GM12878 (cell line): ENCODE measurements around the gene PTCH2. TPM values are rescaled to one million over a fixed set of nuclear protein-coding genes. Genes with fewer than 3 reads are reported as not detected.
"Not testable (repeated sequence)": the region's sequence is repeated elsewhere in the genome, so short reads cannot be mapped to it uniquely, and the experiment has no call there.

Experiments
- ATAC-seq: fragments of 200-7000 bp; cut with Tn5 transposase; 3 replicates; pipeline ENCODE4 v1.9.1; 2020; ENCODE audit warnings: mild to moderate bottlenecking, moderate library complexity
- BruUV-seq: library from RNA; stranded (reverse); fragments of 400-500 nt; replicated peaks from 2 replicates; lab custom pipeline; 2021; lab: Mats Ljungman, UMichigan
- CTCF ChIA-PET: fragments of 300-600 bp; sonication (Branson Sonifier 250); formaldehyde crosslinking; extraction: SDS; loops from one replicate; lab custom pipeline; 2021; ENCODE audit warnings: inconsistent platforms; lab: Yijun Ruan, JAX
- POLR2A ChIA-PET: fragments of 350-600 bp; formaldehyde crosslinking; extraction: SDS; loops from one replicate; lab custom pipeline; 2021; ENCODE audit warnings: inconsistent platforms; lab: Charles Lee
- RAD21 ChIA-PET: fragments of 300-600 bp; sonication (Branson Sonifier 250); formaldehyde crosslinking; loops from one replicate; lab custom pipeline; 2023; ENCODE audit warnings: antibody characterized with exemption; ENCODE audit not compliant: unreplicated experiment; lab: Charles Lee
- SMC1A ChIA-PET: fragments of 300-600 bp; sonication (Branson Sonifier 250); formaldehyde crosslinking; loops from one replicate; lab custom pipeline; 2023; ENCODE audit not compliant: unreplicated experiment, uncharacterized antibody; lab: Charles Lee
- DNase-seq: peaks from one replicate; pipeline ENCODE4 v3.0.0-alpha.2; 2011; ENCODE audit warnings: low read depth, low spot score
- FAIRE-seq: peaks from 3 replicates; lab custom pipeline; 2011; peaks lifted over from hg19 to GRCh38; lab: Jason Lieb, UNC
- H2AFZ ChIP-seq: 2 replicates; pipeline ENCODE4 v1.6.0; 2011; ENCODE audit warnings: low read depth, low read length, control low read depth; ENCODE audit not compliant: control insufficient read depth
- H3K27ac ChIP-seq: 2 replicates; pipeline ENCODE4 v1.5.1; 2011; ENCODE audit warnings: control low read depth; ENCODE audit not compliant: control insufficient read depth, insufficient read depth
- H3K27me3 ChIP-seq, 2 experiments: replicated peaks in 1 of 2; 2 replicates each; pipeline versions ENCODE4 v1.6.0 to v1.6.1; 2011; ENCODE audit warnings: low read length in 1 of 2; ENCODE audit not compliant: control insufficient read depth in 2 of 2, insufficient read depth in 2 of 2
- H3K36me3 ChIP-seq, 2 experiments: 2 replicates each; pipeline ENCODE4 v1.5.1; 2011; ENCODE audit warnings: low read length in 1 of 2; ENCODE audit not compliant: control insufficient read depth in 2 of 2, insufficient read depth in 2 of 2
- H3K4me1 ChIP-seq: 2 replicates; pipeline ENCODE4 v1.6.1; 2011; ENCODE audit warnings: mild to moderate bottlenecking, low read length, moderate library complexity, mixed read lengths; ENCODE audit not compliant: control insufficient read depth, insufficient read depth
- H3K4me2 ChIP-seq: 2 replicates; pipeline ENCODE4 v1.6.0; 2011; ENCODE audit warnings: control low read depth; ENCODE audit not compliant: control insufficient read depth, insufficient read depth
- H3K4me3 ChIP-seq: fragments of 200-600 bp; sonication (generic); 2 replicates; pipeline ENCODE4 v1.5.1; 2016
- H3K79me2 ChIP-seq: 2 replicates; pipeline ENCODE4 v1.6.0; 2011; ENCODE audit warnings: low read length; ENCODE audit not compliant: control insufficient read depth, insufficient read depth
- H3K9ac ChIP-seq: 2 replicates; pipeline ENCODE4 v1.8.0; 2011; ENCODE audit warnings: low read length, control low read depth, mixed read lengths; ENCODE audit not compliant: control insufficient read depth, insufficient read depth
- H3K9me3 ChIP-seq: replicated peaks from 3 replicates; pipeline ENCODE4 v1.5.1; 2011; ENCODE audit warnings: mild to moderate bottlenecking, low read length; ENCODE audit not compliant: control insufficient read depth, insufficient read depth
- H4K20me1 ChIP-seq: 2 replicates; pipeline ENCODE4 v1.6.0; 2011; ENCODE audit not compliant: control insufficient read depth, insufficient read depth
- BCL3 ChIP-seq: IDR thresholded peaks from 2 replicates; pipeline ENCODE4 v1.6.1; 2011; ENCODE audit warnings: borderline replicate concordance, low read depth, mild to moderate bottlenecking, moderate library complexity, low read length; ENCODE audit not compliant: insufficient read depth, poor library complexity, severe bottlenecking
- CEBPZ ChIP-seq: fragments of 150-350 bp; IDR thresholded peaks from 2 replicates; pipeline ENCODE4 v1.6.1; 2016; ENCODE audit warnings: low read depth, low read length
- EED ChIP-seq: sonication (generic); IDR thresholded peaks from 2 replicates; pipeline ENCODE4 v1.6.1; 2016; ENCODE audit warnings: antibody characterized with exemption, low read depth
- JUNB ChIP-seq: IDR thresholded peaks from 2 replicates; pipeline ENCODE4 v1.6.1; 2016; ENCODE audit warnings: antibody characterized with exemption, mild to moderate bottlenecking
- SMAD5 ChIP-seq: IDR thresholded peaks from 2 replicates; pipeline ENCODE4 v1.6.1; 2016; ENCODE audit warnings: antibody characterized with exemption, low read depth
- STAT1 ChIP-seq: fragments of 450-650 bp; conservative IDR thresholded peaks from 2 replicates; pipeline ENCODE4 v1.6.1; 2014; ENCODE audit warnings: antibody characterized with exemption, mild to moderate bottlenecking
- ZSCAN29 ChIP-seq: fragments of 450-650 bp; IDR thresholded peaks from 2 replicates; pipeline ENCODE4 v1.6.1; 2017; ENCODE audit warnings: mild to moderate bottlenecking, moderate library complexity
- WGBS: methylation state at CpG from one replicate; pipeline ENCODE4 v1.1.6; 2016; ENCODE audit warnings: low lambda C conversion rate; ENCODE audit not compliant: insufficient replicate concordance, insufficient coverage; ENCODE audit errors: missing lambda C conversion rate; 5-methylcytosine and 5-hydroxymethylcytosine counted together
- in situ Hi-C: fragments of 300-500 bp; cut with MboI; formaldehyde crosslinking; loops from 9 replicates; pipeline ENCODE4 v1.14.3; 2018; ENCODE audit warnings: mixed read lengths
- intact Hi-C: fragments of 100-400 bp; cut with micrococcal nuclease; formaldehyde crosslinking; loops from one replicate; pipeline ENCODE4 v1.14.2; 2022; ENCODE audit not compliant: unreplicated experiment
- polyA plus RNA-seq, 11 experiments: library from polyadenylated mRNA; depleted of rRNA in 4 of 11; unstranded in 6 of 11; stranded (reverse) in 5 of 11; fragments of >200 nt; fragmentation: Nextera tagmentation in 4 of 11; fragmentation: Illumina TruSeq in 1 of 11; extraction: Ambion mirVana in 4 of 11; extraction: Trizol in 1 of 11; gene quantifications; 1 replicate in 1 of 11; 2 replicates in 10 of 11; pipeline versions ENCODE4 v1.2.1 to v1.2.3, GENCODE V29; 2011 to 2016; ENCODE audit warnings: inconsistent platforms in 2 of 11, missing spikeins in 2 of 11, low read depth in 1 of 11
- total RNA-seq, 4 experiments: library from RNA; depleted of rRNA in 3 of 4; stranded (reverse); fragments of >200 nt in 3 of 4; fragmentation: Illumina TruSeq in 1 of 4; extraction: Trizol in 1 of 4; gene quantifications; 2 replicates each; pipeline versions ENCODE4 v1.2.1 to v1.2.3, GENCODE V29; 2013 to 2021

PTCH2 gene
- total and polyA plus RNA-seq, 10 of the 15 experiments (the other 5 are each of a cell fraction or from before 2014, with no cell fraction given): 0.03 to 8.4 (median 0.10) TPM

GRCh38 chr1:44815926-44816325, 27.1 kb downstream of the PTCH2 start:
- in situ Hi-C loops, ATAC-seq, FAIRE-seq, DNase-seq, H3K27me3 ChIP-seq, H3K9ac ChIP-seq, H4K20me1 ChIP-seq, RAD21 ChIA-PET, H3K36me3 ChIP-seq, H3K9me3 ChIP-seq, H3K4me3 ChIP-seq, H3K4me1 ChIP-seq, H3K27ac ChIP-seq, H3K4me2 ChIP-seq, H2AFZ ChIP-seq, BruUV-seq, H3K79me2 ChIP-seq: not testable (repeated sequence)
- intact Hi-C loops: loop anchor here (5.0 kb wide), 1 partner anchor 39 kb away; the partner anchor contains the start of gene RPS8
- SMC1A ChIA-PET: interaction anchor here (1.0 to 1.3 kb wide), 3 partner anchors 9 to 22 kb away, joined by 3 to 5 read pairs (median 4); partner anchors contain the start of gene PLK3
- 93% methylated on average over 9 of the region's 9 CpGs for WGBS
- CTCF ChIA-PET: interaction anchor here (3.5 kb wide), 1 partner anchor 16 kb away, joined by 24 read pairs; the partner anchor contains the start of gene PLK3
- POLR2A ChIA-PET: interaction anchor here (1.1 kb wide), 1 partner anchor 96 kb away, joined by 4 read pairs; no protein-coding TSS in a partner anchor

GRCh38 chr1:44812822-44813543, 30.1 kb downstream of the PTCH2 start:
- RAD21 ChIA-PET: interaction anchor here (1.2 to 2.3 kb wide), 3 partner anchors 13 to 491 kb away, joined by 4 to 18 read pairs (median 4); partner anchors contain the start of gene PLK3
- Histone ChIP-seq H3K27me3 (no peaks in the 10 kb centered on the region), H2AFZ (peak overlapping the region; percentile 78), H3K4me1 (peaks cover 32% of the 10 kb centered on the region), H3K27ac (peak overlapping the region; percentile 71; the same call in 1 of the 2 replicates), H3K4me2 (peak overlapping the region; percentile 77), H3K79me2 (no peaks in the 10 kb centered on the region), H3K9me3 (no peaks in the 10 kb centered on the region), H3K9ac (no peak overlapping the region), H3K4me3 (no peak overlapping the region), H4K20me1 (no peaks in the 10 kb centered on the region), H3K36me3 (no peaks in the 10 kb centered on the region; a peak in 1 of 4 replicates)
- intact Hi-C loops (no loop called here), in situ Hi-C loops (no loop called here)
- FAIRE-seq: no peak
- BruUV-seq: no TSS peak
- no peak for ATAC-seq
- DNase-seq: no peak
- WGBS: 75% methylated on average over 41 of the region's 48 CpGs
- SMC1A ChIA-PET: interaction anchor here (1.3 to 1.7 kb wide), 2 partner anchors 13 to 37 kb away, joined by 3 to 4 read pairs; partner anchors contain the start of genes PLK3 and RPS8
- POLR2A ChIA-PET: interaction anchor here (0.6 to 2.4 kb wide), 7 partner anchors 8 to 820 kb away, joined by 3 to 26 read pairs (median 5); partner anchors contain the start of genes PLK3, RNU5D-1 and RPS8
- CTCF ChIA-PET: interaction anchor here (1.0 to 3.5 kb wide), 7 partner anchors 14 to 237 kb away, joined by 3 to 24 read pairs (median 4); partner anchors contain the start of genes HECTD3, PLK3, RNU5D-1 and RPS8
- TF ChIP-seq BCL3: no peak
- TF ChIP-seq JUNB: no peak
- no peak for TF ChIP-seq ZSCAN29
- no peak for TF ChIP-seq SMAD5
- no peak for TF ChIP-seq STAT1
- TF ChIP-seq EED: no peak
- TF ChIP-seq CEBPZ: no peak
